B cell (primary cell): Measurements from ENCODE around the gene OR51G1. TPM values are rescaled to one million over a fixed set of nuclear protein-coding genes. Genes with fewer than 3 reads are reported as not detected.

ENCODE experiments used
- ATAC-seq: fragments of 200-7000 bp; cut with Tn5 transposase; one replicate; pipeline ENCODE4 v1.10.0; 2021; ENCODE audit warnings: low read depth, mild to moderate bottlenecking, moderate number of reproducible peaks, moderate library complexity
- CTCF ChIA-PET: fragments of 350-600 bp; sonication (Branson Sonifier 250); formaldehyde crosslinking; loops from one replicate; lab custom pipeline; 2021; ENCODE audit warnings: antibody characterized with exemption, inconsistent platforms; lab: Charles Lee
- POLR2A ChIA-PET: fragments of 350-600 bp; sonication (Branson Sonifier 250); formaldehyde crosslinking; loops from one replicate; lab custom pipeline; 2021; ENCODE audit warnings: antibody characterized with exemption; lab: Charles Lee
- DNase-seq: peaks from one replicate; pipeline ENCODE4 v3.0.0; 2013
- H2AFZ ChIP-seq: 2 replicates; pipeline ENCODE4 v1.6.1; 2012; ENCODE audit warnings: mild to moderate bottlenecking, low read depth, low read length; ENCODE audit not compliant: insufficient read depth, poor library complexity, severe bottlenecking
- H3K27ac ChIP-seq, 2 donors: 1 replicate in 1 of 2; 2 replicates in 1 of 2; pipeline ENCODE4 v1.5.1; 2012 to 2013; ENCODE audit warnings: low read length in 2 of 2, mild to moderate bottlenecking in 2 of 2, moderate library complexity in 1 of 2
- H3K27me3 ChIP-seq, 4 experiments: fragments of 200-600 bp in 1 of 4; sonication (generic) in 1 of 4; replicated peaks in 1 of 4; 1 replicate in 2 of 4; 2 replicates in 2 of 4; pipeline versions ENCODE4 v1.6.1 to v1.7.0; 2013 to 2016; ENCODE audit warnings: low read length in 3 of 4, mild to moderate bottlenecking in 2 of 4, mixed read lengths in 1 of 4, moderate library complexity in 1 of 4; ENCODE audit not compliant: insufficient read depth in 4 of 4, control insufficient read depth in 3 of 4; ENCODE audit errors: control extremely low read depth in 1 of 4
- H3K36me3 ChIP-seq, 2 experiments: replicated peaks in 1 of 2; 1 replicate in 1 of 2; 2 replicates in 1 of 2; pipeline versions ENCODE4 v1.6.1 to v1.7.1; 2013; ENCODE audit warnings: low read length in 1 of 2; ENCODE audit not compliant: insufficient read depth in 2 of 2, control insufficient read depth in 1 of 2; ENCODE audit errors: control extremely low read depth in 1 of 2, extremely low read depth in 1 of 2
- H3K4me1 ChIP-seq, 2 donors: fragments of 200-600 bp in 1 of 2; sonication (generic) in 1 of 2; 1 replicate in 1 of 2; 2 replicates in 1 of 2; pipeline versions ENCODE4 v1.5.1 to v1.6.1; 2013 to 2017; ENCODE audit warnings: low read length in 2 of 2; ENCODE audit not compliant: control insufficient read depth in 2 of 2, insufficient read depth in 2 of 2
- H3K4me2 ChIP-seq: replicated peaks from 2 replicates; pipeline ENCODE3; 2012; ENCODE audit warnings: mild to moderate bottlenecking, low read depth, low read length; ENCODE audit not compliant: poor library complexity, severe bottlenecking
- H3K4me3 ChIP-seq, 5 experiments: fragments of 200-600 bp in 1 of 5; sonication (generic) in 1 of 5; 1 replicate in 3 of 5; 2 replicates in 2 of 5; pipeline versions ENCODE4 v1.5.1 to v1.7.0; 2011 to 2016; ENCODE audit warnings: low read length in 4 of 5, mild to moderate bottlenecking in 4 of 5, low read depth in 2 of 5, control low read depth in 1 of 5, moderate library complexity in 1 of 5; ENCODE audit not compliant: insufficient read depth in 1 of 5; ENCODE audit errors: control extremely low read depth in 1 of 5, extremely low read depth in 1 of 5
- H3K79me2 ChIP-seq: fragments of 200-600 bp; sonication (generic); one replicate; pipeline ENCODE4 v1.6.0; 2016; ENCODE audit warnings: low read length; ENCODE audit not compliant: control insufficient read depth, insufficient read depth
- H3K9ac ChIP-seq: fragments of 200-600 bp; sonication (generic); 2 replicates; pipeline ENCODE4 v1.6.1; 2017; ENCODE audit warnings: mild to moderate bottlenecking, low read length, moderate library complexity
- H3K9me3 ChIP-seq, 3 donors: one replicate each; pipeline versions ENCODE4 v1.6.1 to v1.7.1; 2013; ENCODE audit warnings: low read length in 2 of 3; ENCODE audit not compliant: control insufficient read depth in 2 of 3, insufficient read depth in 1 of 3; ENCODE audit errors: control extremely low read depth in 1 of 3
- H4K20me1 ChIP-seq: 2 replicates; pipeline ENCODE4 v1.6.0; 2012; ENCODE audit warnings: mild to moderate bottlenecking, low read length; ENCODE audit not compliant: insufficient read depth, control insufficient read depth, poor library complexity, severe bottlenecking
- H3K27ac Mint-ChIP-seq: one replicate; pipeline ENCODE4 v1.8.0; 2021; ENCODE audit warnings: mixed read lengths
- H3K27me3 Mint-ChIP-seq: one replicate; pipeline ENCODE4 v1.8.0; 2021; ENCODE audit warnings: mixed read lengths
- H3K4me1 Mint-ChIP-seq: one replicate; pipeline ENCODE4 v1.8.0; 2021; ENCODE audit warnings: mixed read lengths
- H3K4me3 Mint-ChIP-seq: one replicate; pipeline ENCODE4 v1.8.0; 2021; ENCODE audit warnings: mixed read lengths
- H3K9me3 Mint-ChIP-seq: one replicate; pipeline ENCODE4 v1.8.0; 2022; ENCODE audit warnings: mixed read lengths; ENCODE audit not compliant: insufficient read depth
- CTCF ChIP-seq: fragments of 200-600 bp; IDR thresholded peaks from one replicate; pipeline ENCODE4 v1.8.0; 2022; ENCODE audit warnings: antibody characterized with exemption, mild to moderate bottlenecking
- EZH2 ChIP-seq: IDR thresholded peaks from 2 replicates; pipeline ENCODE4 v1.6.1; 2012; ENCODE audit warnings: borderline replicate concordance, low read depth, mild to moderate bottlenecking, moderate library complexity, low read length; ENCODE audit not compliant: insufficient read depth, poor library complexity, severe bottlenecking
- WGBS: methylation state at CpG from one replicate; pipeline ENCODE4 v1.1.5; 2013; ENCODE audit warnings: missing lambda C conversion rate; ENCODE audit not compliant: insufficient coverage; 5-methylcytosine and 5-hydroxymethylcytosine counted together
- intact Hi-C: fragments of 100-400 bp; cut with micrococcal nuclease; formaldehyde crosslinking; loops from one replicate; pipeline ENCODE4 v1.10.0; 2022
- polyA plus RNA-seq: library from polyadenylated mRNA; depleted of rRNA; stranded (reverse); fragments of >200 nt; gene quantifications from 2 replicates; pipeline ENCODE4 v1.2.3, GENCODE V29; 2012
- total RNA-seq, 2 donors: library from RNA; stranded (reverse); fragments of 120-200 nt in 1 of 2; gene quantifications; 1 replicate in 1 of 2; 2 replicates in 1 of 2; pipeline versions ENCODE4 v1.2.3 to v1.2.4, GENCODE V29; 2013 to 2022

OR51G1 gene
- total and polyA plus RNA-seq, 2 donors (not counting 1 experiment from before 2014, with no cell fraction given) = not detected

GRCh38 chr11:4903484-4903883 lies 20.7 kb downstream of the OR51G1 start, which contains the start of gene OR51A7:
OR51A7 (plus strand) TSS chr11:4903783; CDS start chr11:4907370, 3,587 bp downstream.
- no peaks in the 10 kb centered on the region for H3K9me3 ChIP-seq
- no peaks in the 10 kb centered on the region for H3K79me2 ChIP-seq
- H3K36me3 ChIP-seq = no peaks in the 10 kb centered on the region
- H2AFZ ChIP-seq = no peak within 1 kb of the TSS
- peak; percentile 36 for DNase-seq
- H3K4me3 ChIP-seq = no peak within 1 kb of the TSS
- CTCF ChIA-PET = no interaction called here
- no peak for ATAC-seq
- Mint-ChIP-seq H3K9me3 (no peaks in the 10 kb centered on the region), H3K27ac (peak within 1 kb of the TSS; percentile 23), H3K4me3 (no peak within 1 kb of the TSS), H3K4me1 (peaks cover 5% of the 10 kb centered on the region), H3K27me3 (peaks cover 4% of the 10 kb centered on the region)
- no peak within 1 kb of the TSS for H3K9ac ChIP-seq
- POLR2A ChIA-PET = no interaction called here
- H3K4me1 ChIP-seq = peaks cover 0 to 7% of the 10 kb centered on the region in 2 donors
- TF ChIP-seq EZH2 = no peak
- no peak for TF ChIP-seq CTCF
- intact Hi-C loops = no loop called here
- H3K4me2 ChIP-seq = no peak within 1 kb of the TSS
- no peak within 1 kb of the TSS for H3K27ac ChIP-seq
- H3K27me3 ChIP-seq = no peaks in the 10 kb centered on the region
- H4K20me1 ChIP-seq = no peaks in the 10 kb centered on the region

GRCh38 chr11:4891996-4892640 lies 32.0 kb downstream of the OR51G1 start:
- TF ChIP-seq CTCF = no peak
- TF ChIP-seq EZH2 = no peak
- H3K27me3 Mint-ChIP-seq = peaks cover 16% of the 10 kb centered on the region
- intact Hi-C loops = no loop called here
- H4K20me1 ChIP-seq = no peaks in the 10 kb centered on the region
- no peaks in the 10 kb centered on the region for H3K36me3 ChIP-seq
- no peaks in the 10 kb centered on the region for H3K4me1 ChIP-seq
- no peak overlapping the region for H2AFZ ChIP-seq
- H3K9me3 Mint-ChIP-seq = no peaks in the 10 kb centered on the region
- no peak overlapping the region for H3K4me2 ChIP-seq
- no peak for ATAC-seq
- WGBS = no CpG with 5 or more reads among the region's 1 CpG
- no peak overlapping the region for H3K4me3 Mint-ChIP-seq
- H3K27me3 ChIP-seq = peaks cover 0 to 2% (median 0%) of the 10 kb centered on the region in 4 experiments
- no peak for DNase-seq
- H3K4me1 Mint-ChIP-seq = no peaks in the 10 kb centered on the region
- no peaks in the 10 kb centered on the region for H3K79me2 ChIP-seq
- ChIA-PET CTCF (no interaction called here), POLR2A (no interaction called here)
- no peak overlapping the region for H3K27ac ChIP-seq
- H3K4me3 ChIP-seq = no peak overlapping the region
- no peak overlapping the region for H3K9ac ChIP-seq
- no peaks in the 10 kb centered on the region for H3K9me3 ChIP-seq
- H3K27ac Mint-ChIP-seq = no peak overlapping the region
